GM12878 (cell line): ENCODE measurements around the gene PAPOLA. TPM values are rescaled to one million over a fixed set of nuclear protein-coding genes. Genes with fewer than 3 reads are reported as not detected.

ENCODE experiments used
- ATAC-seq: fragments of 200-7000 bp; cut with Tn5 transposase; 3 replicates; pipeline ENCODE4 v1.9.1; 2020; ENCODE audit warnings: mild to moderate bottlenecking, moderate library complexity
- BruUV-seq: library from RNA; stranded (reverse); fragments of 400-500 nt; replicated peaks from 2 replicates; lab custom pipeline; 2021; lab: Mats Ljungman, UMichigan
- CTCF ChIA-PET: fragments of 300-600 bp; sonication (Branson Sonifier 250); formaldehyde crosslinking; extraction: SDS; loops from one replicate; lab custom pipeline; 2021; ENCODE audit warnings: inconsistent platforms; lab: Yijun Ruan, JAX
- POLR2A ChIA-PET: fragments of 350-600 bp; formaldehyde crosslinking; extraction: SDS; loops from one replicate; lab custom pipeline; 2021; ENCODE audit warnings: inconsistent platforms; lab: Charles Lee
- RAD21 ChIA-PET: fragments of 300-600 bp; sonication (Branson Sonifier 250); formaldehyde crosslinking; loops from one replicate; lab custom pipeline; 2023; ENCODE audit warnings: antibody characterized with exemption; ENCODE audit not compliant: unreplicated experiment; lab: Charles Lee
- SMC1A ChIA-PET: fragments of 300-600 bp; sonication (Branson Sonifier 250); formaldehyde crosslinking; loops from one replicate; lab custom pipeline; 2023; ENCODE audit not compliant: unreplicated experiment, uncharacterized antibody; lab: Charles Lee
- DNase-seq: peaks from one replicate; pipeline ENCODE4 v3.0.0-alpha.2; 2011; ENCODE audit warnings: low read depth, low spot score
- FAIRE-seq: peaks from 3 replicates; lab custom pipeline; 2011; peaks lifted over from hg19 to GRCh38; lab: Jason Lieb, UNC
- H2AFZ ChIP-seq: 2 replicates; pipeline ENCODE4 v1.6.0; 2011; ENCODE audit warnings: low read depth, low read length, control low read depth; ENCODE audit not compliant: control insufficient read depth
- H3K27ac ChIP-seq: 2 replicates; pipeline ENCODE4 v1.5.1; 2011; ENCODE audit warnings: control low read depth; ENCODE audit not compliant: control insufficient read depth, insufficient read depth
- H3K27me3 ChIP-seq, 2 experiments: replicated peaks in 1 of 2; 2 replicates each; pipeline versions ENCODE4 v1.6.0 to v1.6.1; 2011; ENCODE audit warnings: low read length in 1 of 2; ENCODE audit not compliant: control insufficient read depth in 2 of 2, insufficient read depth in 2 of 2
- H3K36me3 ChIP-seq, 2 experiments: 2 replicates each; pipeline ENCODE4 v1.5.1; 2011; ENCODE audit warnings: low read length in 1 of 2; ENCODE audit not compliant: control insufficient read depth in 2 of 2, insufficient read depth in 2 of 2
- H3K4me1 ChIP-seq: 2 replicates; pipeline ENCODE4 v1.6.1; 2011; ENCODE audit warnings: mild to moderate bottlenecking, low read length, moderate library complexity, mixed read lengths; ENCODE audit not compliant: control insufficient read depth, insufficient read depth
- H3K4me2 ChIP-seq: 2 replicates; pipeline ENCODE4 v1.6.0; 2011; ENCODE audit warnings: control low read depth; ENCODE audit not compliant: control insufficient read depth, insufficient read depth
- H3K4me3 ChIP-seq: fragments of 200-600 bp; sonication (generic); 2 replicates; pipeline ENCODE4 v1.5.1; 2016
- H3K79me2 ChIP-seq: 2 replicates; pipeline ENCODE4 v1.6.0; 2011; ENCODE audit warnings: low read length; ENCODE audit not compliant: control insufficient read depth, insufficient read depth
- H3K9ac ChIP-seq: 2 replicates; pipeline ENCODE4 v1.8.0; 2011; ENCODE audit warnings: low read length, control low read depth, mixed read lengths; ENCODE audit not compliant: control insufficient read depth, insufficient read depth
- H3K9me3 ChIP-seq: replicated peaks from 3 replicates; pipeline ENCODE4 v1.5.1; 2011; ENCODE audit warnings: mild to moderate bottlenecking, low read length; ENCODE audit not compliant: control insufficient read depth, insufficient read depth
- H4K20me1 ChIP-seq: 2 replicates; pipeline ENCODE4 v1.6.0; 2011; ENCODE audit not compliant: control insufficient read depth, insufficient read depth
- MXI1 ChIP-seq: fragments of 150-350 bp; IDR thresholded peaks from 2 replicates; pipeline ENCODE4 v1.6.1; 2011; ENCODE audit warnings: low read depth, mild to moderate bottlenecking, inconsistent platforms, low read length, improper control_type of control experiment
- TBL1XR1 ChIP-seq: IDR thresholded peaks from 2 replicates; pipeline ENCODE4 v1.6.1; 2012; ENCODE audit warnings: low read depth, low read length, improper control_type of control experiment
- WGBS: methylation state at CpG from one replicate; pipeline ENCODE4 v1.1.6; 2016; ENCODE audit warnings: low lambda C conversion rate; ENCODE audit not compliant: insufficient replicate concordance, insufficient coverage; ENCODE audit errors: missing lambda C conversion rate; 5-methylcytosine and 5-hydroxymethylcytosine counted together
- in situ Hi-C: fragments of 300-500 bp; cut with MboI; formaldehyde crosslinking; loops from 9 replicates; pipeline ENCODE4 v1.14.3; 2018; ENCODE audit warnings: mixed read lengths
- intact Hi-C: fragments of 100-400 bp; cut with micrococcal nuclease; formaldehyde crosslinking; loops from one replicate; pipeline ENCODE4 v1.14.2; 2022; ENCODE audit not compliant: unreplicated experiment
- polyA plus RNA-seq, 11 experiments: library from polyadenylated mRNA; depleted of rRNA in 4 of 11; unstranded in 6 of 11; stranded (reverse) in 5 of 11; fragments of >200 nt; fragmentation: Nextera tagmentation in 4 of 11; fragmentation: Illumina TruSeq in 1 of 11; extraction: Ambion mirVana in 4 of 11; extraction: Trizol in 1 of 11; gene quantifications; 1 replicate in 1 of 11; 2 replicates in 10 of 11; pipeline versions ENCODE4 v1.2.1 to v1.2.3, GENCODE V29; 2011 to 2016; ENCODE audit warnings: inconsistent platforms in 2 of 11, missing spikeins in 2 of 11, low read depth in 1 of 11
- total RNA-seq, 4 experiments: library from RNA; depleted of rRNA in 3 of 4; stranded (reverse); fragments of >200 nt in 3 of 4; fragmentation: Illumina TruSeq in 1 of 4; extraction: Trizol in 1 of 4; gene quantifications; 2 replicates each; pipeline versions ENCODE4 v1.2.1 to v1.2.3, GENCODE V29; 2013 to 2021
- TF ChIP-seq, protein P1 (sequence below): fragments of 450-650 bp; IDR thresholded peaks from 2 replicates; pipeline ENCODE4 v1.6.1; 2017; ENCODE audit warnings: mild to moderate bottlenecking, moderate library complexity
- TF ChIP-seq, protein P2 (sequence below): IDR thresholded peaks from 2 replicates; pipeline ENCODE4 v1.6.1; 2012; ENCODE audit warnings: low read length, inconsistent platforms

The PAPOLA gene
- total and polyA plus RNA-seq, 10 of the 15 experiments (the other 5 are each of a cell fraction or from before 2014, with no cell fraction given) = 46.0 to 185 (median 114) TPM

DNA sequence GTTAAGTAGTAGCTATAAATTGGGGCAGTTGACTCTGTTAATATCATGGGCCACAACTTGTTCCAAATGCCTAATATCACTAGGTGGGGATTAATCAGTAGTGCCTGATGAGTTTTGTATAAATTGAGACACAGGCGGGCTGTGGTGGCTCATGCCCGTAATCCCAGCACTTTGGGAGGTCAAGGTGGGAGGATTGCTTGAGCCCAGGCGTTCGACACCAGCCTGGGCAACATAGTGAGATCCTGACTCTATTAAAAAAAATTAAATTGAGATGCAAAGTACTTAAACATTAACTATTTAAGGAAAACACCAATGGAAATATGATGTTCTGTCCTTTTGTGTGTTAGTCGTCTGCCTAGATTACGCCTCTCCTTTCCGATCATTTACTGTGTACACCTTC lies 9.0 kb downstream of the PAPOLA start (continued):
- TF ChIP-seq, protein P1, sequence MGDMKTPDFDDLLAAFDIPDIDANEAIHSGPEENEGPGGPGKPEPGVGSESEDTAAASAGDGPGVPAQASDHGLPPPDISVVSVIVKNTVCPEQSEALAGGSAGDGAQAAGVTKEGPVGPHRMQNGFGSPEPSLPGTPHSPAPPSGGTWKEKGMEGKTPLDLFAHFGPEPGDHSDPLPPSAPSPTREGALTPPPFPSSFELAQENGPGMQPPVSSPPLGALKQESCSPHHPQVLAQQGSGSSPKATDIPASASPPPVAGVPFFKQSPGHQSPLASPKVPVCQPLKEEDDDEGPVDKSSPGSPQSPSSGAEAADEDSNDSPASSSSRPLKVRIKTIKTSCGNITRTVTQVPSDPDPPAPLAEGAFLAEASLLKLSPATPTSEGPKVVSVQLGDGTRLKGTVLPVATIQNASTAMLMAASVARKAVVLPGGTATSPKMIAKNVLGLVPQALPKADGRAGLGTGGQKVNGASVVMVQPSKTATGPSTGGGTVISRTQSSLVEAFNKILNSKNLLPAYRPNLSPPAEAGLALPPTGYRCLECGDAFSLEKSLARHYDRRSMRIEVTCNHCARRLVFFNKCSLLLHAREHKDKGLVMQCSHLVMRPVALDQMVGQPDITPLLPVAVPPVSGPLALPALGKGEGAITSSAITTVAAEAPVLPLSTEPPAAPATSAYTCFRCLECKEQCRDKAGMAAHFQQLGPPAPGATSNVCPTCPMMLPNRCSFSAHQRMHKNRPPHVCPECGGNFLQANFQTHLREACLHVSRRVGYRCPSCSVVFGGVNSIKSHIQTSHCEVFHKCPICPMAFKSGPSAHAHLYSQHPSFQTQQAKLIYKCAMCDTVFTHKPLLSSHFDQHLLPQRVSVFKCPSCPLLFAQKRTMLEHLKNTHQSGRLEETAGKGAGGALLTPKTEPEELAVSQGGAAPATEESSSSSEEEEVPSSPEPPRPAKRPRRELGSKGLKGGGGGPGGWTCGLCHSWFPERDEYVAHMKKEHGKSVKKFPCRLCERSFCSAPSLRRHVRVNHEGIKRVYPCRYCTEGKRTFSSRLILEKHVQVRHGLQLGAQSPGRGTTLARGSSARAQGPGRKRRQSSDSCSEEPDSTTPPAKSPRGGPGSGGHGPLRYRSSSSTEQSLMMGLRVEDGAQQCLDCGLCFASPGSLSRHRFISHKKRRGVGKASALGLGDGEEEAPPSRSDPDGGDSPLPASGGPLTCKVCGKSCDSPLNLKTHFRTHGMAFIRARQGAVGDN = no peak
- TF ChIP-seq MXI1 = no peak
- no peak for TF ChIP-seq TBL1XR1

DNA sequence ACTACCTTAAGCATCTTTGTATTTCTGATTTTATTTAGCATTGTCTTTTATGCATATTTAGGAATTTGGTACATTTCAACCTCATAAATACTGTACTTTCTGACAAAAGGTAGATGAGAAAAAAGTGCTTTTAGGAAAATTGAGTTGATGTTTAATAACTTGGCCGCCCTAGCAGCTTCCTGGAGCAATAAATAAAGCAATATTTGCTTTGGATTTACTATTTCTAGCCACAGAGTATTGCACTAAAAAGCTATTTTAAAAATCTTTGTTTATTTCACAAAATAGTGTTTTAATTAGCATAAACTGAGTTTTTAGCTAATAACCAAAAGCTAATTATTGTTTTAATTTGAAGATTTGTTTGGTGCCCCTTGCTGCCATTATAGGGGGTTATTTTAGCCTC lies 9.5 kb downstream of the PAPOLA start:
- FAIRE-seq = no peak
- Histone ChIP-seq H3K4me3 (no peak overlapping the region), H3K36me3 (no peaks in the 10 kb centered on the region), H3K9me3 (no peaks in the 10 kb centered on the region; the same call in none of the 3 replicates), H3K9ac (no peak overlapping the region), H3K4me2 (peak overlapping the region; percentile 70; the same call in 1 of the 2 replicates), H4K20me1 (peaks cover 3% of the 10 kb centered on the region; the same call in 1 of the 2 replicates), H3K27ac (no peak overlapping the region; the same call in 1 of the 2 replicates), H3K27me3 (no peaks in the 10 kb centered on the region), H3K79me2 (peaks cover 97% of the 10 kb centered on the region), H3K4me1 (peaks cover 47% of the 10 kb centered on the region), H2AFZ (no peak overlapping the region)
- SMC1A ChIA-PET = interaction anchor here (0.8 to 1.3 kb wide), 6 partner anchors 8 to 213 kb away, joined by 3 to 4 read pairs (median 4); no protein-coding TSS in a partner anchor
- DNase-seq = no peak
- POLR2A ChIA-PET = interaction anchor here (1.2 to 2.3 kb wide), 3 partner anchors 9 to 296 kb away, joined by 3 to 13 read pairs (median 4); no protein-coding TSS in a partner anchor
- no peak for ATAC-seq
- RAD21 ChIA-PET = no interaction called here
- CTCF ChIA-PET = interaction anchor here (1.3 to 1.6 kb wide), 2 partner anchors 14 to 341 kb away, joined by 3 to 4 read pairs; no protein-coding TSS in a partner anchor
- in situ Hi-C loops = no loop called here
- WGBS = 94% methylated on average over 1 of the region's 1 CpG
- BruUV-seq = no TSS peak
- TF ChIP-seq, protein P2, sequence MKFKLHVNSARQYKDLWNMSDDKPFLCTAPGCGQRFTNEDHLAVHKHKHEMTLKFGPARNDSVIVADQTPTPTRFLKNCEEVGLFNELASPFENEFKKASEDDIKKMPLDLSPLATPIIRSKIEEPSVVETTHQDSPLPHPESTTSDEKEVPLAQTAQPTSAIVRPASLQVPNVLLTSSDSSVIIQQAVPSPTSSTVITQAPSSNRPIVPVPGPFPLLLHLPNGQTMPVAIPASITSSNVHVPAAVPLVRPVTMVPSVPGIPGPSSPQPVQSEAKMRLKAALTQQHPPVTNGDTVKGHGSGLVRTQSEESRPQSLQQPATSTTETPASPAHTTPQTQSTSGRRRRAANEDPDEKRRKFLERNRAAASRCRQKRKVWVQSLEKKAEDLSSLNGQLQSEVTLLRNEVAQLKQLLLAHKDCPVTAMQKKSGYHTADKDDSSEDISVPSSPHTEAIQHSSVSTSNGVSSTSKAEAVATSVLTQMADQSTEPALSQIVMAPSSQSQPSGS = no peak
- intact Hi-C loops = no loop called here
